ENCODE measurements around the gene GNG7. TPM values are rescaled to one million over a fixed set of nuclear protein-coding genes. Genes with fewer than 3 reads are reported as not detected.
A peak's percentile ranks its signal among the peaks of the same experiment; 100 is the strongest.
"Not testable (repeated sequence)": the region's sequence is repeated elsewhere in the genome, so short reads cannot be mapped to it uniquely, and the experiment has no call there.

Gene GNG7
- total RNA-seq, 2 experiments from 2014 or later = 0.25 to 0.40 TPM

DNA sequence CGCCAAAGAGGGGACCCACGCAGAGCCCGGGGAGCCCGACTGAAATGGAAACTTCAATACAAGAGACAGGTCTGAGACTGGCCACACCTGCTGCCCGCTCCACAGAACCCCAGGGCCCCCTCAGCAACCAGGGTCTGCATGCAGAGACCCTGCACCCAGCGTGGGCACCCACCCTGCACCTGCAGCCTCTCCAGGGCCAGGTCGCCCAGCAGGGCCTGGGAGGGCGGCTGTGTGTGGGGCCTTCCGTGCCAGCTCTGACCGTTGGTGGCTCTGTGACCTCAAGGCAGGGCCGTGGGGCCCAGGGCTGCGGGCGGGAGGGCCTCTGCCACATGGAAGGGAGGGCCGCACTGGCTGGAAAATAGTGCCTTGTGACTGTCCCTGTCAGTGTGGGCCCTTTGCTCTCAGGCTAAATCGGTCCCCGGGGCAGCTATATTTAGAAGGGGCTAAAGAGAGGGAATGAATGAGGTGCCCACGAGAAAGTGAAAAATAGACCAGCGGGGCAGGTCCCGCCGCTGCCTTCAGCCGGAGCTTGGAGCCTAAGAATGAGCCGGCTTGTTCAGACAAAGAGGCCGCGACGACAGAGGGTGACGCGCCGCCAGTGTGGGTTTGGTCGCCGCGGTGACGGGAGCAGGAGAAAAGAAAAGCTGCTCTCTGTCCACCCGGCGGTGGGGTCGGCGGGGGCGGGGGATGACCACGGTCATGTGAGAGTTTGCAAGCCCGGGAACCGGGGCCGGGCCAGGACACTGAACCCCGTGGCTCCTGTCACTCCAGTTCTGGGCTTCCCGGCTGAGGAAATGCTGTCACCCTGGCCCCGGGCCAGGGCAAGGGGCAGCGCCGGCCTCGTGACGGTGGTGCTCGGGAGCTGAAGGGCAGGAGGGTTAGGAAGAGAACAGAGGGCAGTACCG lies 156.1 kb downstream of the GNG7 start:
- H3K36me3 Mint-ChIP-seq (ENCODE audit: low read depth) = peaks cover 2% of the 10 kb centered on the region
- no peak overlapping the region for H3K27ac Mint-ChIP-seq
- H3K4me1 Mint-ChIP-seq = peaks cover 45% of the 10 kb centered on the region
- no peaks in the 10 kb centered on the region for H3K27me3 Mint-ChIP-seq
- no peak overlapping the region for H3K4me3 Mint-ChIP-seq
- H3K9me3 Mint-ChIP-seq = no peaks in the 10 kb centered on the region
- POLR2A ChIA-PET = interaction anchor here (2.3 to 5.2 kb wide), 2 partner anchors 69 to 70 kb away, joined by 11 to 58 read pairs; partner anchors contain the start of gene GADD45B
- no peak for DNase-seq
- CTCF ChIA-PET = no interaction called here

DNA sequence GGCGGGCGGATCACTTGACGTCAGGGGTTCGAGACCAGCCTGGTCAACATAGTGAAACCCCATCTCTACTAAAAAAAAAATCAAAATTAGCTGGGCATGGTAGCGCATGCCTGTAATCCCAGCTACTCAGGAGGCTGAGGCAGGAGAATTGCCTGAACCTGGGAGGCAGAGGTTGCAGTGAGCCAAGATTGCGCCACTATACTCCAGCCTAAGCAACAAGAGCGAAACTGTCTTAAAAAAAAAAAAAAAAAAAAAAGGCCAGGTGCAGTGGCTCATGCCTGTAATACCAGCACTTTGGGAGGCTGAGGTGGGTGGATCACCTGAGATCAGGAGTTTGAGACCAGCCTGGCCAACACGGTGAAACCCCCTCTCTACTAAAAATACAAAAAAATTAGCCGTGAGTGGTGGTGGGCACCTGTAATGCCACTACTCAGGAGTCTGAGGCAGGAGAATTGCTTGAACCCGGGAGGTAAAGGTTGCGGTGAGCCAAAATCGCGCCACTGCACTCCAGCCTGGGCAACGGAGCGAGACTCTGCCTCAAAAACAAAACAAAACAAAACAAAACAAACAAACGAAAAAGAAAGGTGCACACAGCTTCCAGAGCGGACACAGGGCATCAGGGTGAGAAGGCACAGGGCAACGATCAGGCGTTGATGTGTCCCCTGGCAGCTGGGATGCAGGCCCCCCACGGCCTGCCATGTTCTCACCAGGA lies 156.9 kb downstream of the GNG7 start:
- peaks cover 39% of the 10 kb centered on the region for H3K4me1 Mint-ChIP-seq
- H3K36me3 Mint-ChIP-seq (ENCODE audit: low read depth); H3K27me3 Mint-ChIP-seq; DNase-seq; H3K27ac Mint-ChIP-seq; CTCF ChIA-PET; H3K4me3 Mint-ChIP-seq; H3K9me3 Mint-ChIP-seq: not testable (repeated sequence)
- POLR2A ChIA-PET = interaction anchor here (5.2 kb wide), 1 partner anchor 69 kb away, joined by 58 read pairs; the partner anchor contains the start of gene GADD45B

DNA sequence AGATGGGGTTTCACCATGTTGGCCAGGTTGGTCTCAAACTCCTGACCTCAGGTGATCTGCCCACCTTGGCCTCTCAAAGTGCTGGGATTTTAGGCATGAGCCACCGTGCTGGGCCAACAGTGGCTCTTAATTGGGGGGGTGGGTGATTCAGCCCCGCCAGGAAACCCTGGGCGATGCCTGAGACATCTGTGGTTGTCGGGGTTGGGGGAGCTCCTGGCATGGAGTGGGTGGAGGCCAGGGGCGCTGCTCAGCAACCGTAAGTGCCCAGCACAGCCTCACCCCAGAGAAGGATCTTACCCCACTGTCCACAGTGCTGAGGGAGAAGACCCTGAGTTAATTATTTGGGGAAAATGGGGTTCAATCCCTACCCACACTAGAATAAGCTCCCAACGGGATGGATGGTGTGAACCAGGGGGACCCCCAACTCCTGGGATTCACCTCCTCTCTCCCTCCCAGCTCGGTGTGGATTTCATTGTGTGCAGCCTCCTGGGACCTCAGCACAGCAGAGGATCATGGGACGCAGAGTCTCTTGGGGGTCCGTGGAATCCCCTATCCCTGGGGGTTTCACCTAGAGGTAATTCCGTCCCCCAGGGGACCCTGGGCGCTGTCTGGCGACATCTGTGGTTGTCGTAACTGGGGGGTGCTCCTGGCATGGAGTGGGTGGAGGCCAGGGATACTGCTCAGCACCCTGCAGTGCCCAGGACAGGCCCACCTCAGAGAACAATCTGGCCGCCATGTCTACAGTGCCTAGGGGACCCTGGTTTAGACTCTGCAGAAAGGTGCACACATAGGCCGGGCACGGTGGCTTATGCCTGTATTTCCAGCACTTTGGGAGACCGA lies 157.7 kb downstream of the GNG7 start:
- DNase-seq = no peak
- CTCF ChIA-PET = interaction anchor here (1.1 to 2.7 kb wide), 2 partner anchors 11 to 67 kb away, joined by 6 to 11 read pairs; no protein-coding TSS in a partner anchor
- Mint-ChIP-seq H3K36me3 (ENCODE audit: low read depth) (peaks cover 2% of the 10 kb centered on the region), H3K27ac (no peak overlapping the region), H3K27me3 (no peaks in the 10 kb centered on the region), H3K9me3 (no peaks in the 10 kb centered on the region), H3K4me1 (peaks cover 38% of the 10 kb centered on the region), H3K4me3 (no peak overlapping the region)
- POLR2A ChIA-PET = interaction anchor here (1.1 to 5.2 kb wide), 3 partner anchors 54 to 77 kb away, joined by 3 to 58 read pairs (median 5); partner anchors contain the start of gene GADD45B

DNA sequence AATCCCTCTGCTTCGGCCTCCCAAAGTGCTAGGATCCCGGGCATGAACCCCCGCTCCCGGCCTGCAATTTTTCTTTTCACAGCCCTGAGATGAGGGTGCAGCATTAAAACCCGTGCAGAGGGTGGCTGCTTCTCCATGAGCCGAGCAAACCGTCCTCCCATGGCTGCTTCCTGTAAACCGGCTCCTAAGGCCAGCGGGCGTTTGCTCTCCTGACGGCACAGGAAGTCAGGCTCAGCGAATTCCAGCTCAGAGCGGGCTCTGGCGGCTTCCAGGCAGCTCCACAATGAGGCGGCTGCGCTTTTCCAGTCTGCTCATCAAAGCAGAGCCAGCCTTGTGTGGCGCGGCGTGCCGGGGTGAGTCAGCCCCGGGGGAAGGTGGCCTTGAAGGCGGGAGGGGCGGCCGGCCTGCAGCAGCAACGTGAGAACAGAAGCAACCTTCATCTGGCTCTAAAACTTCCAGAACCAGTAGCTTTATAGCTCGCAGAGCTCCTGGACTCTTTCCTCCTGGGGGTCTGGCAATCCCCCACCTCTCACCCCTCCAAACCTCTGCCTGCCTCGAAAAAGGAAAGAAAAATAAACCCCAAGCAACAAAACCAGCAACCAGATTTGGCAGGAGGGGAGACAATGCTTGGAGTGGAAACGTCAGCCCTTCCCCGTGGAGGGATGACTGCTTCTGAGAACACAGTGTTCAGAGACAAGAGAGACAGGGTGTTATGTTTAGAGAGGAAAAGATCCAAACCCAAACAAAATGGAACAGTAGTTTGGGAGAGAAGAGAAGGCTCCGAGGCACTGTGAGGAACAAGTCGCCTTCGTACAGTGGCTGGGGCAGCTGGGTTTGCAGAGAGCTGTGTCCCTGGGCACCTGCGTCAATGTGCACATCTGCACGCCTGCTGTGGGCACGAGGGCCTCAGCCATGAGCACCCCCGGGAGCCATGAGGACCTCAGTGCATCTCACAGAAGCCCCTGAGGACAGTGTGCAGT lies 158.7 kb downstream of the GNG7 start:
- Mint-ChIP-seq H3K4me3 (peak overlapping the region; percentile 57), H3K27ac (peak overlapping the region; percentile 81), H3K36me3 (ENCODE audit: low read depth) (no peaks in the 10 kb centered on the region), H3K27me3 (no peaks in the 10 kb centered on the region), H3K9me3 (no peaks in the 10 kb centered on the region), H3K4me1 (peaks cover 35% of the 10 kb centered on the region)
- POLR2A ChIA-PET = interaction anchor here (0.6 to 5.2 kb wide), 13 partner anchors 9 to 79 kb away, joined by 3 to 58 read pairs (median 4); partner anchors contain the start of gene GADD45B
- DNase-seq = peak; percentile 75
- CTCF ChIA-PET = interaction anchor here (0.6 to 3.1 kb wide), 11 partner anchors 10 to 675 kb away, joined by 3 to 15 read pairs (median 5); partner anchors contain the start of gene GADD45B

GRCh38 chr19:2543072-2543462 lies 159.4 kb downstream of the GNG7 start:
- H3K36me3 Mint-ChIP-seq (ENCODE audit: low read depth); DNase-seq; H3K9me3 Mint-ChIP-seq; H3K27me3 Mint-ChIP-seq: not testable (repeated sequence)
- H3K27ac Mint-ChIP-seq = peak overlapping the region; percentile 81
- POLR2A ChIA-PET = interaction anchor here (0.7 to 5.2 kb wide), 11 partner anchors 9 to 80 kb away, joined by 3 to 58 read pairs (median 6); partner anchors contain the start of gene GADD45B
- peak overlapping the region; percentile 57 for H3K4me3 Mint-ChIP-seq
- CTCF ChIA-PET = interaction anchor here (0.6 to 3.1 kb wide), 10 partner anchors 19 to 676 kb away, joined by 3 to 15 read pairs (median 5); partner anchors contain the start of gene GADD45B
- peaks cover 40% of the 10 kb centered on the region for H3K4me1 Mint-ChIP-seq

- peak overlapping the region; percentile 37 for H3K4me3 Mint-ChIP-seq
These were observed 160.0 kb downstream of the GNG7 start for GRCh38 chr19:2542341-2543069.

DNA sequence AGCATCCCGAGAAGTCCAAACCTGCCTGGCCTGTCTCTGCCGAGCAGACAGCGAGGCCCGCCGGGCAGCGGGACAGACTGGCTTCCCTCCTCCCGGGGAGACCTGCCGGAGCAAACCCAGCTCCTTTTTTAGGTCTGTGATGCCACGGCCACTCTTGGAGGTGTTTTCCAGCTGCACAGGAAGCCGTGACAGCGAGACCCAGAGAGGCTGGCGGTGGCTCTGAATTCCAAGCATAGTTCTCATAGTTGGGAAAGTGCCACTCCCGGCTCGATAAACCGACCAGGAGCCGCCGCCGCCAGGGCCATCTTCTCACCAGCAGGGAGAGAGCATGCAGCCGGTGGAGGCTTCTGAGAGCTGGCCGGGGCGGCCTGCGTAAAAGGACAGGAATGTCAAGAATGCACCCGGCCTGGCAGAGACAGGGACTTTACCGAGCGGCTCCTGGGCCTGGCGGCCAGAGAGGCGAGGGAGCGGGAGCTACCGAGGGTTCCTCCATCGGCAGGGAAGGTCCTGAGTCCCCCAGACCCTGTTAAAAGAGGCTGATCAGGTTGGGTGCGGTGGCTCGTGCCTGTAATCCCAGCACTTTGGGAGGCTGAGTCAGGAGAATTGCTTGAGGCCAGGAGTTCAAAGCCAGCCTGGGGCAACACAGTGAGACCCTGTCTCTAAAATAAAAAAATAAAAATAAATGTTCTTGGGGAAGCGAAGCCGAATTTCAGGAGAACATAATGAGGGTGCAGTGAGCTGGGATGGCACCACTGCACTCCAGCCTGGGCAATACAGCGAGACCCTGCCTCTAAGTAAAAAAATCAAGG lies 161.6 kb downstream of the GNG7 start:
- Mint-ChIP-seq H3K9me3 (no peaks in the 10 kb centered on the region), H3K4me3 (no peak overlapping the region), H3K36me3 (ENCODE audit: low read depth) (no peaks in the 10 kb centered on the region), H3K27me3 (no peaks in the 10 kb centered on the region), H3K27ac (no peak overlapping the region), H3K4me1 (peaks cover 49% of the 10 kb centered on the region)
- ChIA-PET POLR2A (interaction anchor here (1.0 to 5.2 kb wide), 4 partner anchors 12 to 64 kb away, joined by 3 to 58 read pairs (median 12); partner anchors contain the start of gene GADD45B), CTCF (interaction anchor here (0.7 to 3.1 kb wide), 3 partner anchors 7 to 64 kb away, joined by 3 to 15 read pairs (median 3); partner anchors contain the start of gene GADD45B)
- no peak for DNase-seq

More at GRCh38 chr19:2542341-2543069, 160.0 kb downstream of the GNG7 start:
- peak; percentile 23 for DNase-seq
- ChIA-PET POLR2A (interaction anchor here (0.8 to 5.2 kb wide), 8 partner anchors 9 to 80 kb away, joined by 4 to 58 read pairs (median 7); partner anchors contain the start of gene GADD45B), CTCF (interaction anchor here (0.6 to 3.1 kb wide), 8 partner anchors 20 to 676 kb away, joined by 3 to 15 read pairs (median 5); partner anchors contain the start of gene GADD45B)
- Mint-ChIP-seq H3K4me1 (peaks cover 45% of the 10 kb centered on the region), H3K36me3 (ENCODE audit: low read depth) (no peaks in the 10 kb centered on the region), H3K27ac (peak overlapping the region; percentile 81), H3K27me3 (no peaks in the 10 kb centered on the region), H3K9me3 (no peaks in the 10 kb centered on the region)

DNA sequence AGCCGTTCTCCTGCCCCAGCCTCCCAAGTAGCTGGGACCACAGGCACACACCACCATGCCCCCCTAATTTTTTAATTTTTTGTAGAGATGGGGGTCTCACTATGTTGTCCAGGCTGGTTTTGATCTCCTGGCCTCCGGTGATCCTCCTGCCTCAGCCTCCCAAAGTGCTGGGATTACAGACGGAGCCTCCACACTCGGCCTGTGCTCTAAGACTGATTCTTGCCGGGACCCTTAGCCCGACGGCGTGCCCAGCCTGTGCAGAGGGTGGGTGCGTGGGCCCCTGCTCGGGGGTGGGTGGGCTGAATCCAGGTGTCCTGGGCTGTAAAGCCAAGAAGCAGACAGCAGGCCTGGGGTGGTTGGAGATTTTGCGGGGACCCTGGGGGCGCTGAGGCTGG lies 162.2 kb downstream of the GNG7 start:
- Mint-ChIP-seq H3K4me3 (no peak overlapping the region), H3K27ac (no peak overlapping the region), H3K27me3 (no peaks in the 10 kb centered on the region), H3K36me3 (ENCODE audit: low read depth) (no peaks in the 10 kb centered on the region), H3K9me3 (no peaks in the 10 kb centered on the region), H3K4me1 (peaks cover 50% of the 10 kb centered on the region)
- CTCF ChIA-PET = no interaction called here
- POLR2A ChIA-PET = interaction anchor here (1.0 kb wide), 1 partner anchor 62 kb away, joined by 3 read pairs; no protein-coding TSS in a partner anchor
- no peak for DNase-seq

GRCh38 chr19:2538096-2538757 lies 164.3 kb downstream of the GNG7 start:
- Mint-ChIP-seq H3K27me3 (no peaks in the 10 kb centered on the region), H3K36me3 (ENCODE audit: low read depth) (no peaks in the 10 kb centered on the region), H3K27ac (peak overlapping the region; percentile 58), H3K9me3 (no peaks in the 10 kb centered on the region), H3K4me3 (no peak overlapping the region), H3K4me1 (peaks cover 49% of the 10 kb centered on the region)
- CTCF ChIA-PET = interaction anchor here (1.1 kb wide), 1 partner anchor 71 kb away, joined by 3 read pairs; no protein-coding TSS in a partner anchor
- no peak for DNase-seq
- POLR2A ChIA-PET = interaction anchor here (1.3 to 3.3 kb wide), 2 partner anchors 14 to 61 kb away, joined by 8 to 23 read pairs; partner anchors contain the start of gene GADD45B
